Anterior cingulate cortex (tissue), 58 donors: Measurements from ENCODE around the gene KRT222.

ENCODE experiments used
- DNase-seq, 58 donors: peaks; one replicate each; lab custom pipeline; 2025; lab: John Stamatoyannopoulos, UW

KRT222 gene

GRCh38 chr17:40664582-40665333 lies at the start of gene KRT222:
Gene KRT222 (minus strand): TSS chr17:40665177. CDS start chr17:40665099, 78 bp downstream.
- peak in 12 of 58 donors; percentile 3 to 38 (median 8) for DNase-seq

- DNase-seq, result no peak
Observed at GRCh38 chr17:40714473-40714872, 49.5 kb upstream of the KRT222 start.

GRCh38 chr17:40707745-40708144 lies 42.8 kb upstream of the KRT222 start:
- DNase-seq, result no peak

GRCh38 chr17:40705584-40705983 lies 40.6 kb upstream of the KRT222 start:
- DNase-seq, result no peak

GRCh38 chr17:40703652-40704051 lies 38.7 kb upstream of the KRT222 start, which contains the start of gene KRT24:
Gene KRT24 (minus strand): TSS chr17:40703752. CDS start chr17:40703693, 59 bp downstream.
- DNase-seq, result no peak

GRCh38 chr17:40702271-40702670 lies 37.3 kb upstream of the KRT222 start:
- DNase-seq, result no peak

- DNase-seq, result no peak
Observed at GRCh38 chr17:40699853-40700252, 34.9 kb upstream of the KRT222 start.

GRCh38 chr17:40699371-40699770 lies 34.4 kb upstream of the KRT222 start:
- no peak for DNase-seq

GRCh38 chr17:40697297-40697696 lies 32.3 kb upstream of the KRT222 start:
- DNase-seq, result no peak

- no peak for DNase-seq
Observed at GRCh38 chr17:40696651-40697072, 31.7 kb upstream of the KRT222 start.

GRCh38 chr17:40695874-40696472 lies 31.0 kb upstream of the KRT222 start:
- DNase-seq, result no peak

- no peak for DNase-seq
Observed at GRCh38 chr17:40694584-40694983, 29.6 kb upstream of the KRT222 start.

- no peak for DNase-seq
Observed at GRCh38 chr17:40687106-40687505, 22.1 kb upstream of the KRT222 start.

- no peak for DNase-seq
Observed at GRCh38 chr17:40686192-40686591, 21.2 kb upstream of the KRT222 start.

- no peak for DNase-seq
Observed at GRCh38 chr17:40680998-40681397, 16.0 kb upstream of the KRT222 start.

- no peak for DNase-seq
Observed at GRCh38 chr17:40679523-40679907, 14.5 kb upstream of the KRT222 start.

- DNase-seq, result no peak
Observed at GRCh38 chr17:40678902-40679522, 14.0 kb upstream of the KRT222 start.

GRCh38 chr17:40675905-40676304 lies 10.9 kb upstream of the KRT222 start:
- DNase-seq, result no peak

- DNase-seq, result no peak
Observed at GRCh38 chr17:40672654-40673053, 7.7 kb upstream of the KRT222 start.

GRCh38 chr17:40671282-40671681 lies 6.3 kb upstream of the KRT222 start:
- DNase-seq, result no peak

GRCh38 chr17:40666331-40666730 lies 1.4 kb upstream of the KRT222 start:
- no peak for DNase-seq

- no peak for DNase-seq
Observed at GRCh38 chr17:40663252-40663651, 1.7 kb downstream of the KRT222 start.
